GM12878 (cell line): Measurements from ENCODE around the gene POLR3K. TPM values are rescaled to one million over a fixed set of nuclear protein-coding genes. Genes with fewer than 3 reads are reported as not detected.

Experiments used
- ATAC-seq: fragments of 200-7000 bp; cut with Tn5 transposase; 3 replicates; pipeline ENCODE4 v1.9.1; 2020; ENCODE audit warnings: mild to moderate bottlenecking, moderate library complexity
- BruUV-seq: library from RNA; stranded (reverse); fragments of 400-500 nt; replicated peaks from 2 replicates; lab custom pipeline; 2021; lab: Mats Ljungman, UMichigan
- CTCF ChIA-PET: fragments of 300-600 bp; sonication (Branson Sonifier 250); formaldehyde crosslinking; extraction: SDS; loops from one replicate; lab custom pipeline; 2021; ENCODE audit warnings: inconsistent platforms; lab: Yijun Ruan, JAX
- POLR2A ChIA-PET: fragments of 350-600 bp; formaldehyde crosslinking; extraction: SDS; loops from one replicate; lab custom pipeline; 2021; ENCODE audit warnings: inconsistent platforms; lab: Charles Lee
- RAD21 ChIA-PET: fragments of 300-600 bp; sonication (Branson Sonifier 250); formaldehyde crosslinking; loops from one replicate; lab custom pipeline; 2023; ENCODE audit warnings: antibody characterized with exemption; ENCODE audit not compliant: unreplicated experiment; lab: Charles Lee
- SMC1A ChIA-PET: fragments of 300-600 bp; sonication (Branson Sonifier 250); formaldehyde crosslinking; loops from one replicate; lab custom pipeline; 2023; ENCODE audit not compliant: unreplicated experiment, uncharacterized antibody; lab: Charles Lee
- DNase-seq: peaks from one replicate; pipeline ENCODE4 v3.0.0-alpha.2; 2011; ENCODE audit warnings: low read depth, low spot score
- FAIRE-seq: peaks from 3 replicates; lab custom pipeline; 2011; peaks lifted over from hg19 to GRCh38; lab: Jason Lieb, UNC
- H2AFZ ChIP-seq: 2 replicates; pipeline ENCODE4 v1.6.0; 2011; ENCODE audit warnings: low read depth, low read length, control low read depth; ENCODE audit not compliant: control insufficient read depth
- H3K27ac ChIP-seq: 2 replicates; pipeline ENCODE4 v1.5.1; 2011; ENCODE audit warnings: control low read depth; ENCODE audit not compliant: control insufficient read depth, insufficient read depth
- H3K27me3 ChIP-seq, 2 experiments: replicated peaks in 1 of 2; 2 replicates each; pipeline versions ENCODE4 v1.6.0 to v1.6.1; 2011; ENCODE audit warnings: low read length in 1 of 2; ENCODE audit not compliant: control insufficient read depth in 2 of 2, insufficient read depth in 2 of 2
- H3K36me3 ChIP-seq, 2 experiments: 2 replicates each; pipeline ENCODE4 v1.5.1; 2011; ENCODE audit warnings: low read length in 1 of 2; ENCODE audit not compliant: control insufficient read depth in 2 of 2, insufficient read depth in 2 of 2
- H3K4me1 ChIP-seq: 2 replicates; pipeline ENCODE4 v1.6.1; 2011; ENCODE audit warnings: mild to moderate bottlenecking, low read length, moderate library complexity, mixed read lengths; ENCODE audit not compliant: control insufficient read depth, insufficient read depth
- H3K4me2 ChIP-seq: 2 replicates; pipeline ENCODE4 v1.6.0; 2011; ENCODE audit warnings: control low read depth; ENCODE audit not compliant: control insufficient read depth, insufficient read depth
- H3K4me3 ChIP-seq: fragments of 200-600 bp; sonication (generic); 2 replicates; pipeline ENCODE4 v1.5.1; 2016
- H3K79me2 ChIP-seq: 2 replicates; pipeline ENCODE4 v1.6.0; 2011; ENCODE audit warnings: low read length; ENCODE audit not compliant: control insufficient read depth, insufficient read depth
- H3K9ac ChIP-seq: 2 replicates; pipeline ENCODE4 v1.8.0; 2011; ENCODE audit warnings: low read length, control low read depth, mixed read lengths; ENCODE audit not compliant: control insufficient read depth, insufficient read depth
- H3K9me3 ChIP-seq: replicated peaks from 3 replicates; pipeline ENCODE4 v1.5.1; 2011; ENCODE audit warnings: mild to moderate bottlenecking, low read length; ENCODE audit not compliant: control insufficient read depth, insufficient read depth
- H4K20me1 ChIP-seq: 2 replicates; pipeline ENCODE4 v1.6.0; 2011; ENCODE audit not compliant: control insufficient read depth, insufficient read depth
- CHD4 ChIP-seq: fragments of 200-600 bp; sonication (generic); IDR thresholded peaks from 2 replicates; pipeline ENCODE4 v1.6.1; 2016; ENCODE audit warnings: mild to moderate bottlenecking
- IKZF2 ChIP-seq, 2 experiments: fragments of 450-650 bp; IDR thresholded peaks; 2 replicates each; pipeline ENCODE4 v1.6.1; 2017; ENCODE audit warnings: mild to moderate bottlenecking in 2 of 2, moderate library complexity in 2 of 2
- JUNB ChIP-seq: IDR thresholded peaks from 2 replicates; pipeline ENCODE4 v1.6.1; 2016; ENCODE audit warnings: antibody characterized with exemption, mild to moderate bottlenecking
- KLF5 ChIP-seq: fragments of 450-650 bp; IDR thresholded peaks from 2 replicates; pipeline ENCODE4 v1.6.1; 2014; ENCODE audit warnings: mild to moderate bottlenecking; ENCODE audit not compliant: partially characterized antibody
- PAX5 ChIP-seq: IDR thresholded peaks from 2 replicates; pipeline ENCODE4 v1.6.1; 2011; ENCODE audit warnings: low read depth, low read length, borderline replicate concordance
- TCF12 ChIP-seq: IDR thresholded peaks from 2 replicates; pipeline ENCODE4 v1.6.1; 2011; ENCODE audit warnings: low read depth, mild to moderate bottlenecking, low read length
- ZNF384 ChIP-seq: IDR thresholded peaks from 2 replicates; pipeline ENCODE4 v1.6.1; 2012; ENCODE audit warnings: low read depth, mild to moderate bottlenecking, low read length, improper control_type of control experiment, borderline replicate concordance
- ZNF622 ChIP-seq: fragments of 450-650 bp; IDR thresholded peaks from 2 replicates; pipeline ENCODE4 v1.6.1; 2017; ENCODE audit warnings: mild to moderate bottlenecking, inconsistent platforms
- ZSCAN29 ChIP-seq: fragments of 450-650 bp; IDR thresholded peaks from 2 replicates; pipeline ENCODE4 v1.6.1; 2017; ENCODE audit warnings: mild to moderate bottlenecking, moderate library complexity
- WGBS: methylation state at CpG from one replicate; pipeline ENCODE4 v1.1.6; 2016; ENCODE audit warnings: low lambda C conversion rate; ENCODE audit not compliant: insufficient replicate concordance, insufficient coverage; ENCODE audit errors: missing lambda C conversion rate; 5-methylcytosine and 5-hydroxymethylcytosine counted together
- in situ Hi-C: fragments of 300-500 bp; cut with MboI; formaldehyde crosslinking; loops from 9 replicates; pipeline ENCODE4 v1.14.3; 2018; ENCODE audit warnings: mixed read lengths
- intact Hi-C: fragments of 100-400 bp; cut with micrococcal nuclease; formaldehyde crosslinking; loops from one replicate; pipeline ENCODE4 v1.14.2; 2022; ENCODE audit not compliant: unreplicated experiment
- polyA plus RNA-seq, 11 experiments: library from polyadenylated mRNA; depleted of rRNA in 4 of 11; unstranded in 6 of 11; stranded (reverse) in 5 of 11; fragments of >200 nt; fragmentation: Nextera tagmentation in 4 of 11; fragmentation: Illumina TruSeq in 1 of 11; extraction: Ambion mirVana in 4 of 11; extraction: Trizol in 1 of 11; gene quantifications; 1 replicate in 1 of 11; 2 replicates in 10 of 11; pipeline versions ENCODE4 v1.2.1 to v1.2.3, GENCODE V29; 2011 to 2016; ENCODE audit warnings: inconsistent platforms in 2 of 11, missing spikeins in 2 of 11, low read depth in 1 of 11
- total RNA-seq, 4 experiments: library from RNA; depleted of rRNA in 3 of 4; stranded (reverse); fragments of >200 nt in 3 of 4; fragmentation: Illumina TruSeq in 1 of 4; extraction: Trizol in 1 of 4; gene quantifications; 2 replicates each; pipeline versions ENCODE4 v1.2.1 to v1.2.3, GENCODE V29; 2013 to 2021
- TF ChIP-seq, protein P1 (sequence below): fragments of 450-650 bp; IDR thresholded peaks from 2 replicates; pipeline ENCODE4 v1.6.1; 2017; ENCODE audit warnings: low read depth, mild to moderate bottlenecking, moderate library complexity
- TF ChIP-seq, protein P2 (sequence below): fragments of 450-650 bp; IDR thresholded peaks from 2 replicates; pipeline ENCODE4 v1.6.1; 2014; ENCODE audit warnings: mild to moderate bottlenecking
- TF ChIP-seq, protein P3 (sequence below): fragments of 450-650 bp; IDR thresholded peaks from 2 replicates; pipeline ENCODE4 v1.6.1; 2017; ENCODE audit warnings: mild to moderate bottlenecking, low read depth, inconsistent platforms; ENCODE audit not compliant: poor library complexity, severe bottlenecking

The POLR3K gene
- total and polyA plus RNA-seq, 10 of the 15 experiments (the other 5 are each of a cell fraction or from before 2014, with no cell fraction given) = 25.3 to 222 (median 64.0) TPM

DNA sequence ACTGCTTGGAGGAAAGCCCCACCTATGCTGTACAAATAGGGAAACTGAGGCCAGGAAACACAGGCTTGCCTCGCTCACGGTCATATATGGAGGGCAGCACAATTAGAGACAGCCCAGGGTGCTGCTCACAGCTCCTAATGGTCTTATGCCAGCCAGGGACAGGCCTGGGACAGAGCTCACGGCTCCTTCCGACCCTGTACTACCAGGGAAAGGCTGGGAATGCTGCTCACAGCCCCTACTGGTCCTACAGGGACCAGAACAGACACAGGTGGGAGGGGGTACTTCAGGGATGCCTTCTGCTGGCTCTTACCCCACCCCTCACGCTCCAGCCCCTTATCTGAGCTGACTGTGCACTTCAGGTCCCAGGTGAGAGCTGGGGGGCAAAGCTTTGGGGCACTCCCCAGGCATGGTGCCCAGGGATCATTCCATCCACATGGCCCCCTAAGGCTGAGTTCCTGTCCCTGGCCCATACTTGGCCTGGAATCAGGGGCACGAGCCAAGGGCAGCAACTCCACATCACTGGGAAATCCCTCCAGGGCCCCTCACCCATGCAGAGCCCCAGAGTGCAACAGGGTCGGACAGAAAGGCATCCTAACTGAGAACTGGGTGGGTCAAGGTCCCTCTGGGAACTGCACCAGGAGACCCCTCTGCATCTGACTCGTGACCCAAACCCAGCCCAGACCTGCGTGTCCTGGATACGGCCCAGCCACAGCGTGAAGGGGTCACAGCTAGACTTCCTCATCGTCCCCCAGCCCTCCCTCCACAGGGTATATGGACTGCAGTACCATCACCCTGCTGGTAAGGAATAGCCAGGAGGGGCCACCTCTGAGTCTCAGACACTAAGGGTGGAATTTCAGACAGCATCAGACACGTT lies 13.1 kb upstream of the POLR3K start (continued):
- TF ChIP-seq, protein P1, sequence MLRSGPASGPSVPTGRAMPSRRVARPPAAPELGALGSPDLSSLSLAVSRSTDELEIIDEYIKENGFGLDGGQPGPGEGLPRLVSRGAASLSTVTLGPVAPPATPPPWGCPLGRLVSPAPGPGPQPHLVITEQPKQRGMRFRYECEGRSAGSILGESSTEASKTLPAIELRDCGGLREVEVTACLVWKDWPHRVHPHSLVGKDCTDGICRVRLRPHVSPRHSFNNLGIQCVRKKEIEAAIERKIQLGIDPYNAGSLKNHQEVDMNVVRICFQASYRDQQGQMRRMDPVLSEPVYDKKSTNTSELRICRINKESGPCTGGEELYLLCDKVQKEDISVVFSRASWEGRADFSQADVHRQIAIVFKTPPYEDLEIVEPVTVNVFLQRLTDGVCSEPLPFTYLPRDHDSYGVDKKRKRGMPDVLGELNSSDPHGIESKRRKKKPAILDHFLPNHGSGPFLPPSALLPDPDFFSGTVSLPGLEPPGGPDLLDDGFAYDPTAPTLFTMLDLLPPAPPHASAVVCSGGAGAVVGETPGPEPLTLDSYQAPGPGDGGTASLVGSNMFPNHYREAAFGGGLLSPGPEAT = no peak
- TF ChIP-seq TCF12 = no peak
- TF ChIP-seq, protein P2, sequence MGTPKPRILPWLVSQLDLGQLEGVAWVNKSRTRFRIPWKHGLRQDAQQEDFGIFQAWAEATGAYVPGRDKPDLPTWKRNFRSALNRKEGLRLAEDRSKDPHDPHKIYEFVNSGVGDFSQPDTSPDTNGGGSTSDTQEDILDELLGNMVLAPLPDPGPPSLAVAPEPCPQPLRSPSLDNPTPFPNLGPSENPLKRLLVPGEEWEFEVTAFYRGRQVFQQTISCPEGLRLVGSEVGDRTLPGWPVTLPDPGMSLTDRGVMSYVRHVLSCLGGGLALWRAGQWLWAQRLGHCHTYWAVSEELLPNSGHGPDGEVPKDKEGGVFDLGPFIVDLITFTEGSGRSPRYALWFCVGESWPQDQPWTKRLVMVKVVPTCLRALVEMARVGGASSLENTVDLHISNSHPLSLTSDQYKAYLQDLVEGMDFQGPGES = no peak

DNA sequence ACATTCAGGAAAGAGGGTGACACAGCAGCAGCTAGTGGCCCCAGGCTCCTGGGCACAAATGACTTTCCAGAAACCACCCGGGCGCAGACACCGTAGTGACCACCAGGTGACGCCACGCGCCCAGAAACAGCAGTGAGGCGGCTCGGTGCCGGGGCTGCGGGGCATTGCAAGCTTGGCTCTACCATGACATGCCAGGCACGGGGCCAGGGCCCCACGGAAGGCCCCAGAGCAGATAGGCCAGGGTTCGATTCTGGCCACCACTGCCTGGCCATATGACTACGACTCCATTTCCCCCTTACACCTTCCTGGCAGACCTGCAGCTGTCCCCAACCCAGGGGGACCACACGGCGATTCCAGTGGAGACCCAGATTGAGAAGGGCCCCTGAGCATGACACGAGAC lies 12.3 kb upstream of the POLR3K start:
- Histone ChIP-seq H3K4me1 (no peaks in the 10 kb centered on the region), H3K4me3 (no peak overlapping the region), H3K27me3 (peaks cover 0 to under 1% of the 10 kb centered on the region in 2 experiments; a peak in 3 of 4 replicates), H4K20me1 (no peaks in the 10 kb centered on the region), H3K79me2 (no peaks in the 10 kb centered on the region), H3K36me3 (no peaks in the 10 kb centered on the region), H3K4me2 (no peak overlapping the region), H3K9me3 (no peaks in the 10 kb centered on the region), H2AFZ (no peak overlapping the region), H3K9ac (no peak overlapping the region), H3K27ac (no peak overlapping the region)
- ChIA-PET POLR2A (interaction anchor here (1.0 to 2.7 kb wide), 4 partner anchors 12 to 41 kb away, joined by 3 to 18 read pairs (median 4); partner anchors contain the start of genes POLR3K and SNRNP25), CTCF (interaction anchor here (0.5 to 14.2 kb wide), 23 partner anchors 9 to 299 kb away, joined by 3 to 319 read pairs (median 4); partner anchors contain the start of genes MPG, POLR3K and SNRNP25), SMC1A (interaction anchor here (0.9 to 6.4 kb wide), 15 partner anchors 12 to 174 kb away, joined by 3 to 77 read pairs (median 5); partner anchors contain the start of genes MPG, POLR3K and SNRNP25), RAD21 (interaction anchor here (0.5 to 6.5 kb wide), 14 partner anchors 10 to 296 kb away, joined by 3 to 132 read pairs (median 5); partner anchors contain the start of genes POLR3K and SNRNP25)
- ATAC-seq (peak; percentile 96), DNase-seq (no peak), FAIRE-seq (peak; percentile 83)
- intact Hi-C loops (loop anchor here (1.0 kb wide), 2 partner anchors 32 to 116 kb away; no protein-coding TSS in a partner anchor), in situ Hi-C loops (no loop called here)
- no TSS peak for BruUV-seq
- 13% methylated on average over 16 of the region's 17 CpGs for WGBS
- TF ChIP-seq PAX5 (peak; percentile 70; the same call in 1 of the 2 replicates), ZSCAN29 (no peak), JUNB (no peak), ZNF622 (no peak), IKZF2 (IDR thresholded peaks at IDR 0.05) (no peak), CHD4 (no peak), ZNF384 (no peak), KLF5 (no peak)
- TF ChIP-seq, protein P3, sequence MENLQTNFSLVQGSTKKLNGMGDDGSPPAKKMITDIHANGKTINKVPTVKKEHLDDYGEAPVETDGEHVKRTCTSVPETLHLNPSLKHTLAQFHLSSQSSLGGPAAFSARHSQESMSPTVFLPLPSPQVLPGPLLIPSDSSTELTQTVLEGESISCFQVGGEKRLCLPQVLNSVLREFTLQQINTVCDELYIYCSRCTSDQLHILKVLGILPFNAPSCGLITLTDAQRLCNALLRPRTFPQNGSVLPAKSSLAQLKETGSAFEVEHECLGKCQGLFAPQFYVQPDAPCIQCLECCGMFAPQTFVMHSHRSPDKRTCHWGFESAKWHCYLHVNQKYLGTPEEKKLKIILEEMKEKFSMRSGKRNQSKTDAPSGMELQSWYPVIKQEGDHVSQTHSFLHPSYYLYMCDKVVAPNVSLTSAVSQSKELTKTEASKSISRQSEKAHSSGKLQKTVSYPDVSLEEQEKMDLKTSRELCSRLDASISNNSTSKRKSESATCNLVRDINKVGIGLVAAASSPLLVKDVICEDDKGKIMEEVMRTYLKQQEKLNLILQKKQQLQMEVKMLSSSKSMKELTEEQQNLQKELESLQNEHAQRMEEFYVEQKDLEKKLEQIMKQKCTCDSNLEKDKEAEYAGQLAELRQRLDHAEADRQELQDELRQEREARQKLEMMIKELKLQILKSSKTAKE = no peak
